GM12878 (cell line): ENCODE data around the gene ZNF426. TPM values are rescaled to one million over a fixed set of nuclear protein-coding genes. Genes with fewer than 3 reads are reported as not detected.
A peak's percentile ranks its signal among the peaks of the same experiment; 100 is the strongest.

ENCODE experiments used
- BCL11A ChIP-seq: IDR thresholded peaks from 2 replicates; pipeline ENCODE4 v1.6.1; 2011; ENCODE audit warnings: low read depth, low read length
- CEBPZ ChIP-seq: fragments of 150-350 bp; IDR thresholded peaks from 2 replicates; pipeline ENCODE4 v1.6.1; 2016; ENCODE audit warnings: low read depth, low read length
- E4F1 ChIP-seq: fragments of 450-650 bp; IDR thresholded peaks from 2 replicates; pipeline ENCODE4 v1.6.1; 2018; ENCODE audit warnings: borderline replicate concordance, mild to moderate bottlenecking; ENCODE audit not compliant: partially characterized antibody
- EP300 ChIP-seq, 2 experiments: fragments of 150-350 bp in 1 of 2; IDR thresholded peaks; 2 replicates each; pipeline ENCODE4 v1.6.1; 2011 to 2012; ENCODE audit warnings: low read depth in 2 of 2, low read length in 2 of 2, borderline replicate concordance in 1 of 2, improper control_type of control experiment in 1 of 2, inconsistent platforms in 1 of 2; ENCODE audit not compliant: control insufficient read depth in 1 of 2
- IRF4 ChIP-seq: IDR thresholded peaks from 2 replicates; pipeline ENCODE4 v1.6.1; 2011; ENCODE audit warnings: low read depth, low read length
- JUND ChIP-seq: IDR thresholded peaks from 2 replicates; pipeline ENCODE4 v1.6.1; 2012; ENCODE audit warnings: low read depth, mild to moderate bottlenecking, low read length, improper control_type of control experiment, moderate library complexity
- KAT2A ChIP-seq: conservative IDR thresholded peaks from 2 replicates; pipeline ENCODE4 v1.6.1; 2011; ENCODE audit warnings: low read depth, low read length; ENCODE audit not compliant: control insufficient read depth
- LARP7 ChIP-seq: fragments of 450-650 bp; IDR thresholded peaks from 2 replicates; pipeline ENCODE4 v1.6.1; 2017; ENCODE audit warnings: mild to moderate bottlenecking
- MTA3 ChIP-seq: IDR thresholded peaks from 2 replicates; pipeline ENCODE4 v1.6.1; 2012; ENCODE audit warnings: low read length, inconsistent platforms, borderline replicate concordance
- POLR2A ChIP-seq: IDR thresholded peaks from 2 replicates; pipeline ENCODE4 v1.6.1; 2011; ENCODE audit warnings: low read depth, mild to moderate bottlenecking, low read length
- POU2F2 ChIP-seq: IDR thresholded peaks from 3 replicates; pipeline ENCODE4 v1.6.1; 2011; ENCODE audit warnings: low read depth, mild to moderate bottlenecking, low read length, borderline replicate concordance
- SMARCA5 ChIP-seq: fragments of 450-650 bp; IDR thresholded peaks from 2 replicates; pipeline ENCODE4 v1.6.1; 2017; ENCODE audit warnings: mild to moderate bottlenecking
- SREBF1 ChIP-seq: IDR thresholded peaks from 2 replicates; pipeline ENCODE4 v1.6.1; 2012; ENCODE audit warnings: mild to moderate bottlenecking, low read length
- SUZ12 ChIP-seq: fragments of 200-600 bp; sonication (generic); IDR thresholded peaks from one replicate; pipeline ENCODE4 v1.6.1; 2018; ENCODE audit warnings: antibody characterized with exemption, mild to moderate bottlenecking; ENCODE audit not compliant: unreplicated experiment
- TBL1XR1 ChIP-seq: IDR thresholded peaks from 2 replicates; pipeline ENCODE4 v1.6.1; 2012; ENCODE audit warnings: low read depth, low read length, improper control_type of control experiment
- TCF12 ChIP-seq: IDR thresholded peaks from 2 replicates; pipeline ENCODE4 v1.6.1; 2011; ENCODE audit warnings: low read depth, mild to moderate bottlenecking, low read length
- WRNIP1 ChIP-seq: IDR thresholded peaks from 2 replicates; pipeline ENCODE4 v1.6.1; 2011; ENCODE audit warnings: low read depth, low read length, improper control_type of control experiment, borderline replicate concordance
- YY1 ChIP-seq: IDR thresholded peaks from 2 replicates; pipeline ENCODE4 v1.6.1; 2011; ENCODE audit warnings: low read depth, mild to moderate bottlenecking, low read length
- ZBTB33 ChIP-seq: fragments of 450-650 bp; IDR thresholded peaks from 2 replicates; pipeline ENCODE4 v1.6.1; 2017; ENCODE audit warnings: mild to moderate bottlenecking
- ZNF24 ChIP-seq: fragments of 450-650 bp; IDR thresholded peaks from 2 replicates; pipeline ENCODE4 v1.6.1; 2017; ENCODE audit warnings: antibody characterized with exemption, mild to moderate bottlenecking
- ZNF622 ChIP-seq: fragments of 450-650 bp; IDR thresholded peaks from 2 replicates; pipeline ENCODE4 v1.6.1; 2017; ENCODE audit warnings: mild to moderate bottlenecking, inconsistent platforms
- ZZZ3 ChIP-seq: IDR thresholded peaks from 2 replicates; pipeline ENCODE4 v1.6.1; 2011; ENCODE audit warnings: low read depth; ENCODE audit not compliant: control insufficient read depth, insufficient read length
- polyA plus RNA-seq, 11 experiments: library from polyadenylated mRNA; depleted of rRNA in 4 of 11; unstranded in 6 of 11; stranded (reverse) in 5 of 11; fragments of >200 nt; fragmentation: Nextera tagmentation in 4 of 11; fragmentation: Illumina TruSeq in 1 of 11; extraction: Ambion mirVana in 4 of 11; extraction: Trizol in 1 of 11; gene quantifications; 1 replicate in 1 of 11; 2 replicates in 10 of 11; pipeline versions ENCODE4 v1.2.1 to v1.2.3, GENCODE V29; 2011 to 2016; ENCODE audit warnings: inconsistent platforms in 2 of 11, missing spikeins in 2 of 11, low read depth in 1 of 11
- total RNA-seq, 4 experiments: library from RNA; depleted of rRNA in 3 of 4; stranded (reverse); fragments of >200 nt in 3 of 4; fragmentation: Illumina TruSeq in 1 of 4; extraction: Trizol in 1 of 4; gene quantifications; 2 replicates each; pipeline versions ENCODE4 v1.2.1 to v1.2.3, GENCODE V29; 2013 to 2021
- TF ChIP-seq, protein P1 (sequence below): IDR thresholded peaks from 2 replicates; pipeline ENCODE4 v1.6.1; 2011; ENCODE audit warnings: low read depth, low read length, improper control_type of control experiment, borderline replicate concordance

The ZNF426 gene
- total and polyA plus RNA-seq, 10 of the 15 experiments (the other 5 are each of a cell fraction or from before 2014, with no cell fraction given): 3.0 to 11.3 (median 6.8) TPM

- TF ChIP-seq JUND: peak; percentile 48; the same call in 1 of the 2 replicates
- TF ChIP-seq SMARCA5: no peak
- no peak for TF ChIP-seq ZZZ3
- TF ChIP-seq, protein P1, sequence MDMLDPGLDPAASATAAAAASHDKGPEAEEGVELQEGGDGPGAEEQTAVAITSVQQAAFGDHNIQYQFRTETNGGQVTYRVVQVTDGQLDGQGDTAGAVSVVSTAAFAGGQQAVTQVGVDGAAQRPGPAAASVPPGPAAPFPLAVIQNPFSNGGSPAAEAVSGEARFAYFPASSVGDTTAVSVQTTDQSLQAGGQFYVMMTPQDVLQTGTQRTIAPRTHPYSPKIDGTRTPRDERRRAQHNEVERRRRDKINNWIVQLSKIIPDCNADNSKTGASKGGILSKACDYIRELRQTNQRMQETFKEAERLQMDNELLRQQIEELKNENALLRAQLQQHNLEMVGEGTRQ: no peak
- peak; percentile 98 for TF ChIP-seq POLR2A
- TF ChIP-seq ZNF24: no peak
- TF ChIP-seq SUZ12: no peak
- no peak for TF ChIP-seq CEBPZ
- peak; percentile 15; the same call in 1 of the 2 replicates for TF ChIP-seq SREBF1
- no peak for TF ChIP-seq E4F1
- no peak for TF ChIP-seq ZBTB33
- no peak for TF ChIP-seq KAT2A
- no peak for TF ChIP-seq BCL11A
- 0 out of 4 replicates have a peak, but pooled peaks of 1 of the 2 experiments have one; percentile 20 for TF ChIP-seq EP300 (IDR thresholded peaks at IDR 0.05; ENCODE audit: borderline replicate concordance in 1 of 2, control insufficient read depth in 1 of 2, low read depth in 2 of 2, low read length in 2 of 2)
- no peak for TF ChIP-seq MTA3
- peak; percentile 17; the same call in 1 of the 2 replicates for TF ChIP-seq TCF12
- TF ChIP-seq POU2F2: peak; percentile 69; the same call in 2 of the 3 replicates
- TF ChIP-seq YY1: peak; percentile 98
- TF ChIP-seq ZNF622: no peak
- no peak for TF ChIP-seq IRF4
- no peak; the same call in 1 of the 2 replicates for TF ChIP-seq WRNIP1
- TF ChIP-seq LARP7: peak; percentile 15; the same call in 1 of the 2 replicates
- TF ChIP-seq TBL1XR1: no peak
Measured at GRCh38 chr19:9584073-9584833, 45.8 kb upstream of the ZNF426 start, which contains the start of gene ZNF121 (continued).
